HepG2 (cell line): ENCODE results near the gene RNF213.

Source experiments
- CEBPB ChIP-seq: IDR thresholded peaks from 2 replicates; pipeline ENCODE4 v1.6.1; 2011; ENCODE audit warnings: low read depth, low read length, improper control_type of control experiment, borderline replicate concordance
- GATA4 ChIP-seq: sonication (generic); IDR thresholded peaks from 2 replicates; pipeline ENCODE4 v1.6.1; 2016; ENCODE audit warnings: antibody characterized with exemption, low read depth, borderline replicate concordance
- PBX2 ChIP-seq: IDR thresholded peaks from 2 replicates; pipeline ENCODE4 v1.6.1; 2016; ENCODE audit warnings: control low read depth
- POLR2A ChIP-seq, 2 experiments: IDR thresholded peaks; 2 replicates each; pipeline ENCODE4 v1.6.1; 2011; ENCODE audit warnings: low read depth in 2 of 2, low read length in 2 of 2, mild to moderate bottlenecking in 1 of 2, moderate library complexity in 1 of 2; ENCODE audit not compliant: insufficient read depth in 1 of 2
- SMC3 ChIP-seq: IDR thresholded peaks from 2 replicates; pipeline ENCODE4 v1.6.1; 2011; ENCODE audit warnings: low read length, improper control_type of control experiment
- SYNCRIP ChIP-seq: fragments of 200-400 bp; formaldehyde crosslinking; IDR thresholded peaks from 2 replicates; pipeline ENCODE4 v1.6.1; 2018; ENCODE audit warnings: mild to moderate bottlenecking, low read depth, low read length; ENCODE audit not compliant: insufficient read depth
- YY1 ChIP-seq: IDR thresholded peaks from 2 replicates; pipeline ENCODE4 v1.6.1; 2011; ENCODE audit warnings: low read length, low read depth, moderate library complexity, mild to moderate bottlenecking; ENCODE audit not compliant: insufficient read depth, insufficient replicate concordance
- ZFX ChIP-seq: sonication (generic); formaldehyde crosslinking; IDR thresholded peaks from 2 replicates; pipeline ENCODE4 v1.4.0; 2020; ENCODE audit warnings: mild to moderate bottlenecking, low read depth, missing genetic modification reagents, moderate library complexity
- TF ChIP-seq, protein P1 (sequence below): sonication (generic); formaldehyde crosslinking; IDR thresholded peaks from 2 replicates; pipeline ENCODE4 v1.5.1; 2020; ENCODE audit warnings: mild to moderate bottlenecking, moderate library complexity, missing genetic modification reagents
- TF ChIP-seq, protein P2 (sequence below): sonication (generic); formaldehyde crosslinking; conservative IDR thresholded peaks from 2 replicates; pipeline ENCODE4 v1.4.0; 2020; ENCODE audit warnings: missing genetic modification reagents
- TF ChIP-seq, protein P3 (sequence below), 2 experiments: sonication (generic) in 1 of 2; formaldehyde crosslinking in 1 of 2; IDR thresholded peaks; 2 replicates each; pipeline versions ENCODE4 v1.5.1 to v1.6.1; 2011 to 2020; ENCODE audit warnings: borderline replicate concordance in 1 of 2, low read depth in 1 of 2, low read length in 1 of 2, mild to moderate bottlenecking in 1 of 2, missing genetic modification reagents in 1 of 2, moderate library complexity in 1 of 2

DNA sequence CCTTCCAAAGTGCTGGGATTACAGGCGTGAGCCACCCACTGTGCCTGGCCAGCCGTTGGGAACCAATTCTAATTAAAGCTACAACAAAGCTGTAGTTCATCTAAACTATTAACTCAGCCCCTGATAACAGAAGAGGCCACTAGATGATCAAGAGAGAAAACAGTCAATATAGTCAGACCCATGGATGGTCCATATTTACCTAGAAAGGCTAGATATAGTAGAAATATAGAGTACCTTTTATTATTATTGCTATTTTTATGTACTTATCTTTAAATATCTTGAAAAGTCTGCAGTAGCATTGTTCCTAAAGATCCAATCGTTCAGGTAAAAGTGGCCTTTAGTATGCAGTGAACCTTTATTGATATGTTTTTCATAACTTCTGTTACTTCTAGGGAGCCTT is 43.2 kb downstream of the RNF213 start:
- TF ChIP-seq, protein P1, sequence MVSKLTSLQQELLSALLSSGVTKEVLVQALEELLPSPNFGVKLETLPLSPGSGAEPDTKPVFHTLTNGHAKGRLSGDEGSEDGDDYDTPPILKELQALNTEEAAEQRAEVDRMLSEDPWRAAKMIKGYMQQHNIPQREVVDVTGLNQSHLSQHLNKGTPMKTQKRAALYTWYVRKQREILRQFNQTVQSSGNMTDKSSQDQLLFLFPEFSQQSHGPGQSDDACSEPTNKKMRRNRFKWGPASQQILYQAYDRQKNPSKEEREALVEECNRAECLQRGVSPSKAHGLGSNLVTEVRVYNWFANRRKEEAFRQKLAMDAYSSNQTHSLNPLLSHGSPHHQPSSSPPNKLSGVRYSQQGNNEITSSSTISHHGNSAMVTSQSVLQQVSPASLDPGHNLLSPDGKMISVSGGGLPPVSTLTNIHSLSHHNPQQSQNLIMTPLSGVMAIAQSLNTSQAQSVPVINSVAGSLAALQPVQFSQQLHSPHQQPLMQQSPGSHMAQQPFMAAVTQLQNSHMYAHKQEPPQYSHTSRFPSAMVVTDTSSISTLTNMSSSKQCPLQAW (CRISPR knock-in tag), result no peak
- no peak for TF ChIP-seq SMC3
- no peak for TF ChIP-seq PBX2 (CRISPR knock-in tag)
- no peak for TF ChIP-seq ZFX (CRISPR knock-in tag)
- TF ChIP-seq, protein P2, sequence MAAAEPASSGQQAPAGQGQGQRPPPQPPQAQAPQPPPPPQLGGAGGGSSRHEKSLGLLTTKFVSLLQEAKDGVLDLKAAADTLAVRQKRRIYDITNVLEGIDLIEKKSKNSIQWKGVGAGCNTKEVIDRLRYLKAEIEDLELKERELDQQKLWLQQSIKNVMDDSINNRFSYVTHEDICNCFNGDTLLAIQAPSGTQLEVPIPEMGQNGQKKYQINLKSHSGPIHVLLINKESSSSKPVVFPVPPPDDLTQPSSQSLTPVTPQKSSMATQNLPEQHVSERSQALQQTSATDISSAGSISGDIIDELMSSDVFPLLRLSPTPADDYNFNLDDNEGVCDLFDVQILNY (CRISPR knock-in tag), result no peak
- no peak for TF ChIP-seq POLR2A (IDR thresholded peaks at IDR 0.05; ENCODE audit: insufficient read depth in 1 of 2, low read depth in 2 of 2, low read length in 2 of 2)
- TF ChIP-seq CEBPB, result no peak
- TF ChIP-seq, protein P3, sequence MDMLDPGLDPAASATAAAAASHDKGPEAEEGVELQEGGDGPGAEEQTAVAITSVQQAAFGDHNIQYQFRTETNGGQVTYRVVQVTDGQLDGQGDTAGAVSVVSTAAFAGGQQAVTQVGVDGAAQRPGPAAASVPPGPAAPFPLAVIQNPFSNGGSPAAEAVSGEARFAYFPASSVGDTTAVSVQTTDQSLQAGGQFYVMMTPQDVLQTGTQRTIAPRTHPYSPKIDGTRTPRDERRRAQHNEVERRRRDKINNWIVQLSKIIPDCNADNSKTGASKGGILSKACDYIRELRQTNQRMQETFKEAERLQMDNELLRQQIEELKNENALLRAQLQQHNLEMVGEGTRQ (IDR thresholded peaks at IDR 0.05; ENCODE audit: low read depth, low read length), result no peak
- TF ChIP-seq, protein P3 (CRISPR knock-in tag; IDR thresholded peaks at IDR 0.05; ENCODE audit: borderline replicate concordance), result no peak
- no peak for TF ChIP-seq GATA4
- no peak for TF ChIP-seq YY1
- TF ChIP-seq SYNCRIP, result no peak
